ELR (cell line): ENCODE data around the gene FAM131C.
"Not testable (repeated sequence)": the region's sequence is repeated elsewhere in the genome, so short reads cannot be mapped to it uniquely, and the experiment has no call there.

ENCODE experiments used
- DNase-seq: peaks from one replicate; pipeline ENCODE4 v3.0.0-alpha.2; 2015; ENCODE audit warnings: low read depth

The FAM131C gene

DNA sequence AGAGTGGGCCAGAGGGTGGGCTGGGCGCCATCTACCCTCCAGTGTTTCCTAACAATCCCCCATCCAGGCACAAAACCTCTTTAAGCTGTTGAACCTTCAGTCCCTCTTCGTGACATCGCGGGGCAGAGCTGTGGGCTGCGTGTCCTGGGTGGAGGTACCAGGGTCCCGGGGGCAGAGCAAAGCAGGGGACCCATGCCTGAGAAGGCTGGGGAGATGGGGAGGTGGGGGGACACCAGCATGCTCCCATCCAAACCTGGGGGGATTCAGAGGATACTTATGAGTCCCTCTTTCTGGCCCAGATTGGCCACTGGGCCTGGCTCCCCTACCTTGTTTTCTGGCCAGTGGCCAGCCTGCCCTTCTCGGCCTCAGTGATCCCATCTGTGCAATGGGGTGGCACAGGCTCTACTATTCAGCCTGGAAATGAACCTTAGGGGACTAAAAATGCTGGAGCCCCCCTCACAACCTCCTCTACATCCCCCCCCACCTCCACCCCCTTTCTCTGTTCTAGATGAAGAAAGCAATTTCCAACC, 40.3 kb downstream of the FAM131C start:
- not testable (repeated sequence) for DNase-seq

GRCh38 chr1:16032388-16033102, 40.9 kb downstream of the FAM131C start:
- DNase-seq: peak; percentile 91

- no peak for DNase-seq
Measured at GRCh38 chr1:16031551-16031950, 41.9 kb downstream of the FAM131C start.

DNA sequence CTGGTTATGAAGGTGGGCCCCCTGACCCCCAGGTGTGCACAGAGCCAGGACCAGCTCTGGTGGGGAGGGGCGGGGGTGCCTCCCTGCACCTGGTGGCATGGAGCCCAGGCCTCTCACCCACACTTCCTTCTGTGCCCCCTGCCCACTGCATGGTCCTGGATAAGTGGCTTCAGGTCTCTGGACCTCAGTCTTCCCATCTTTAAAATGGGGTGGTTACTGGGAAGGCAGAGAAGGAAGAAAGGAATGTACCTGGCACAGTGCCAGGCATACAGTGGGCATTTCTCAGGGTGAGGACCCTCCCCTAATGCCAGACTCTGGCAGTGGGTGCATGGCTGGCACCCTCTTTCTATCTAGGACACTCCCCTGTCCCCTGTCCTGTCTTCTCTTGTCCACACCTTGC, 44.2 kb downstream of the FAM131C start:
- DNase-seq: no peak

- not testable (repeated sequence) for DNase-seq
Measured at GRCh38 chr1:16029003-16029268, 44.5 kb downstream of the FAM131C start.

GRCh38 chr1:16028237-16029002, 45.0 kb downstream of the FAM131C start:
- DNase-seq: no peak

- no peak for DNase-seq
Measured at GRCh38 chr1:16026723-16027484, 46.5 kb downstream of the FAM131C start.

- DNase-seq: not testable (repeated sequence)
Measured at GRCh38 chr1:16026302-16026701, 47.1 kb downstream of the FAM131C start.

DNA sequence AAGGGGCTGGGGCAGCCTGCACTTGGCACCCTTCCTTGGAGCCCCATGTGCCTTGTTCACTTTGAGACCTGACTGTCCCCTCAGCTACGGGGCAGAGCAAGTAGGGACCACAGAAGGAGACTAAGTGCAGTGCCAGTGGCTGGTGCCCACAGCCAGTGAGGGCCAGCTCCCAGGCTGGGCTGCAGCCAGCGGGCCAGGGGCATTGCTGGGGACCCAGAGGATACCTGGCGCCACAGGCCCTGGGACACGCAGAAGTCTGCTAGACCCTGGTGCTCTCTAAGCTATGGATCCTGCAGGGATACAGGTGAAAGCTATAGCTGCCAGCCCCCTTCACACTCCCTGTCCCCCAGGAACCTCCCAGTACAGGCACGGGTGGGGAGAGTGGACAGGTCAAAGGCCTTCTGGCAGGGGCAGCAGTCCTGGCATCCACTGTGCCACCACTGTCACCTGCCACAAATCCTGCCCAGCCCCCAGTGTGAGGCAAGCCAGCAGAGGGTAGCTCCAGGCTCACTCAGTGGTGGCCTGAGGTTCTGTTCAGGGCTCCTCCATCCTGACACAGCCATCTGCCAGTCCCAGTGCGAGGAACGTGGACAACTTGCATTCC, 50.3 kb downstream of the FAM131C start:
- no peak for DNase-seq

DNA sequence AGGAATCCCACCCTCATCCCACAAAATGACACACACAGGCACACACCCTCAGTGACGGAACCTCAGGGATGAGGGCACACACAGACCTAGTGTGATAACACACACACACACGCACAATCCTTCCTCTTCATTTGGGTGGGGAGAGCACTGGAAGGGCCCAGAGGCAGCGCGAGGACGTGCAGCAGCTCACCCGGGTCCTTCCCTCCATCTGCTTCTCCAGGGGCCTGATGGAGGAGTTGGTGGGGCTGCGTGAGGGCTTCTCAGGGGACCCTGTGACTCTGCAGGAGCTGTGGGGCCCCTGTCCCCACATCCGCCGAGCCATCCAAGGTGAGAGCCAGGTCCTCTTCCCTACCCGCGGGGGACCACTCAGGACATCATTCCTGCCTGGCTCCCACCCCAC, 51.1 kb downstream of the FAM131C start:
- DNase-seq: no peak

- DNase-seq: no peak
Measured at GRCh38 chr1:16021681-16022080, 51.8 kb downstream of the FAM131C start, which contains the start of gene CLCNKA. Gene CLCNKA (plus strand): TSS chr1:16022036. CDS start chr1:16022620, 584 bp downstream.

DNA sequence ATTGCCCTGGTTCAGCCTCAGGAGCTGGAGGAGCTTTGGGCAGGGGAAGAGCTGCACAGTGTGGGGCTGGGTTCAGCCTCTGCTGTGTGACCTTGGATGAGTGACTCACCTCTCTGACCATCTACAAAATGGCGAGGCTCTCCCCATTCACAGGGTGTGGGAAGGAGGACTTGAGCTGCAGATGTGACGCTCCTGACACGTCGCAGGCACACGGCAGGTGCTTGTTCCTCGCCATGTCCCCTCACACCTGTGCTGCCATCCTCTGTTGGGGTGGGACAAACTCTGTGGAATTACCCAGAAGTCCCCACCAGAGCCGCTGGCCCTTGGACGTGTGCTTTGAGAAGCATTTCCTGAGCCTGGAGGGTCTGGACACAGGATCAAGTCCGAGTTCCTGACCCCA, 52.6 kb downstream of the FAM131C start:
- not testable (repeated sequence) for DNase-seq

GRCh38 chr1:16020325-16020724, 53.1 kb downstream of the FAM131C start:
- no peak for DNase-seq

- peak; percentile 41 for DNase-seq
Measured at GRCh38 chr1:16019644-16020277, 53.7 kb downstream of the FAM131C start.

DNA sequence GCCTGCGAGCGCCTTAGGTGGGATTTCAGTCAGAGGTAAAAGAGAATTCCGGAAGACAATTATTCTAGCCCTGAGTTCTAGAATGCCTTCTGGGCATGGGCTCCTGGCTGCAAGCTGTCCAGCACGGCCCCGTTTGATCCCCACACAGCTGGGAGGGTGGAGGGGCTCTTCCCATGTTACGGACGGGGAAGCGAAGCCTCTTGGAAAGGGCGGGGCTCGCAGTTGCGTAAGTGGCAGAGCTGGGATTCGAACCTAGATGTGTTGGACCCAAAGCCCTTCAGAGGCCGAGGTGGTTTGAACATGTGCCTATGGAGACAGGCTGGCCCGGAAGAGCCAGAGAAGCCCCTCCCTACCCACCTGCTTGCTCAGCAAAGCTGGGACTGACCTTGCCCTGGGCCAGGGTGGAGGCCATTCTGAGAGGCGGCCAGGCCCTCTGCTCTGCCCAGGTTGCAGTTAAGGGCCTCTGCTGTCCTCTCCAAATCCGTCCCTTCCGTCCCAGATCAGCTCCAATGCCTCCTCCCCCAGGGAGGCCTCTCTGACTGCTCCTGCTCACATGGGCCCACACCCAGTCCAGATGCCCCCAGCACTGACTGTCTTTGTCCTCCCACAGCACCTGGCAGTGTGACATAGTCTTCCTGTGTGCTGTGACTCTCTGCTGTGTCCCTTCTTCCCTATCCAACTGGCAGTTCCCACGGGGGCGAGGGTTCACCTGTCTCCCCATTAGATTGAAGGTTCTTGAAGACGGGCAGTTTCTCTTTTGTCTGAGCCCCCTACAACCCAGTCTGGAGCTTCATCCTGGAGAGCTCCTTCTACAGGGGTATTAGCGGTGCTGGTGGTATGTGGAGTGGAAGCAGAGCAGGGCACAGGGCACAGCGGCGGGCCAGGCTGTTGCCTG, 54.5 kb downstream of the FAM131C start:
- no peak for DNase-seq

- no peak for DNase-seq
Measured at GRCh38 chr1:16018308-16018707, 55.1 kb downstream of the FAM131C start.

GRCh38 chr1:16017461-16018303, 55.8 kb downstream of the FAM131C start, which contains the start of gene HSPB7:
Gene HSPB7 (minus strand): TSS chr1:16018043. CDS start chr1:16017963, 80 bp downstream.
- DNase-seq: no peak

GRCh38 chr1:16017076-16017460, 56.4 kb downstream of the FAM131C start:
- DNase-seq: no peak
